GM19239 (cell line): ENCODE measurements around the gene RAB31.

ENCODE experiments used
- DNase-seq: peaks from one replicate; pipeline ENCODE4 v3.0.0; 2011; ENCODE audit warnings: low spot score; ENCODE audit not compliant: insufficient read length
- FAIRE-seq: peaks from 2 replicates; lab custom pipeline; 2011; peaks lifted over from hg19 to GRCh38; lab: Jason Lieb, UNC

The RAB31 gene

GRCh38 chr18:9690418-9691188 lies 17.5 kb upstream of the RAB31 start:
- DNase-seq (no peak), FAIRE-seq (no peak)

- DNase-seq (no peak), FAIRE-seq (no peak)
Observed at GRCh38 chr18:9691235-9691634, 16.9 kb upstream of the RAB31 start.

GRCh38 chr18:9694174-9694573 lies 13.9 kb upstream of the RAB31 start:
- no peak for FAIRE-seq
- DNase-seq: no peak

- DNase-seq (no peak), FAIRE-seq (no peak)
Observed at GRCh38 chr18:9694952-9695495, 13.1 kb upstream of the RAB31 start.

GRCh38 chr18:9695605-9696004 lies 12.5 kb upstream of the RAB31 start:
- DNase-seq: no peak
- no peak for FAIRE-seq

- FAIRE-seq (no peak), DNase-seq (no peak)
Observed at GRCh38 chr18:9696112-9696511, 12.0 kb upstream of the RAB31 start.

GRCh38 chr18:9696701-9697100 lies 11.4 kb upstream of the RAB31 start:
- FAIRE-seq (no peak), DNase-seq (no peak)

GRCh38 chr18:9697121-9697520 lies 11.0 kb upstream of the RAB31 start:
- DNase-seq (no peak), FAIRE-seq (no peak)

GRCh38 chr18:9698497-9698896 lies 9.6 kb upstream of the RAB31 start:
- DNase-seq (no peak), FAIRE-seq (no peak)

- DNase-seq (no peak), FAIRE-seq (no peak)
Observed at GRCh38 chr18:9700261-9700796, 7.8 kb upstream of the RAB31 start.

GRCh38 chr18:9701609-9702349 lies 6.3 kb upstream of the RAB31 start:
- DNase-seq: no peak
- FAIRE-seq: no peak

- DNase-seq (no peak), FAIRE-seq (peak; percentile 51)
Observed at GRCh38 chr18:9704233-9705118, 3.6 kb upstream of the RAB31 start.

GRCh38 chr18:9705183-9705829 lies 2.8 kb upstream of the RAB31 start:
- FAIRE-seq (no peak), DNase-seq (no peak)

- FAIRE-seq (no peak), DNase-seq (no peak)
Observed at GRCh38 chr18:9706081-9706935, 1.8 kb upstream of the RAB31 start.

GRCh38 chr18:9707381-9708056 lies 582 bp upstream of the RAB31 start:
- peak; percentile 26 for FAIRE-seq
- DNase-seq: no peak

- DNase-seq: peak; percentile 35
Observed at GRCh38 chr18:9708434-9709303, 568 bp downstream of the RAB31 start.

GRCh38 chr18:9709304-9709877 lies 1.3 kb downstream of the RAB31 start:
- FAIRE-seq (no peak), DNase-seq (no peak)

More at GRCh38 chr18:9708434-9709303, 568 bp downstream of the RAB31 start:
- peak; percentile 55 for FAIRE-seq
